ENCODE data around the gene STX10.
"Not testable (repeated sequence)": the region's sequence is repeated elsewhere in the genome, so short reads cannot be mapped to it uniquely, and the experiment has no call there.

Gene STX10, protein sequence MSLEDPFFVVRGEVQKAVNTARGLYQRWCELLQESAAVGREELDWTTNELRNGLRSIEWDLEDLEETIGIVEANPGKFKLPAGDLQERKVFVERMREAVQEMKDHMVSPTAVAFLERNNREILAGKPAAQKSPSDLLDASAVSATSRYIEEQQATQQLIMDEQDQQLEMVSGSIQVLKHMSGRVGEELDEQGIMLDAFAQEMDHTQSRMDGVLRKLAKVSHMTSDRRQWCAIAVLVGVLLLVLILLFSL

DNA sequence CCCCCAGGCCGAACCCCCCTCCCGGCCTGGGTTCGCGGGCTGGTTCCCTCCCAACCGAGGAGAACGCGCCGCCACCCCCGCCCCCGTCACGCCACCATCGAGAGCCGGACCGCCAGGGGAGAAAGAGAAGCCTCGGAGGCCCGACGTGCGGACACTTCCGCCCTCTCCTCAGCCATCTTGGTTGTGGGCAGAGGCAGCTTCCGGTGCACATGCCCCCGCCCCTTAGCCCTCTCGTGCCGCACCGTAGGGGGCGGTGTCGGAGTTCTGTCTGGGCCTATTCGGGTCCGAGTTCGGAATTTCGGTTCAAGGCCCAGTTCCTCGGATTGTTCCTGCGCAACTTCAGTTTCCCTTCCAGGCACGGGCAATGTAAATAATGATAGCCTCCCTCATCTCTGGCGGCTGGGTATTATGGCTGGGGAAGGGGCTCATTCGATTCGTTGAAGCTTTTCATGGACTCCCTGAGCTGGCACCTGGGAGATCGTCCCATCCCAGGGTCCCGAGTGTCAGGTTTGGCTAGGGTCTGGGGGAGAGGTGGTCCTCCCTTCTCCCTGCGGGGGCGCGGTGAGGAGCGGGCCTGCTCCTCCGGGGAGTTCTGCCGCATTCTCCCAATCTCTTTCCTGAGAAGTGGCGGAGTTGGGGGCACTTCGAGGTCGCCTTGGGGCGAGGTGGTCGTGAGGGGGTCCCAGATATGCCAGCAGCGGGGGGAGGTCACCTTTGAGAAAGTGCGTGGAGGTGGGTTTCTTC, at the start of gene STX10, which contains the start of gene IER2:
Gene STX10 (minus strand): TSS at position 189 of the 744 bp plus-strand sequence. CDS start 202 bp downstream, outside the sequence.
Gene IER2 (plus strand): TSS at position 225 of the 744 bp plus-strand sequence. CDS start 2,776 bp downstream, outside the sequence.
- DNase-seq (ENCODE audit: low spot score) = peak; percentile 92
- H3K27ac ChIP-seq = peak within 1 kb of the TSS; percentile 100
- CTCF ChIA-PET = interaction anchor here (0.6 to 0.7 kb wide), 5 partner anchors 33 to 264 kb away, joined by 3 to 7 read pairs (median 4); no protein-coding TSS in a partner anchor
- TF ChIP-seq, protein P1, sequence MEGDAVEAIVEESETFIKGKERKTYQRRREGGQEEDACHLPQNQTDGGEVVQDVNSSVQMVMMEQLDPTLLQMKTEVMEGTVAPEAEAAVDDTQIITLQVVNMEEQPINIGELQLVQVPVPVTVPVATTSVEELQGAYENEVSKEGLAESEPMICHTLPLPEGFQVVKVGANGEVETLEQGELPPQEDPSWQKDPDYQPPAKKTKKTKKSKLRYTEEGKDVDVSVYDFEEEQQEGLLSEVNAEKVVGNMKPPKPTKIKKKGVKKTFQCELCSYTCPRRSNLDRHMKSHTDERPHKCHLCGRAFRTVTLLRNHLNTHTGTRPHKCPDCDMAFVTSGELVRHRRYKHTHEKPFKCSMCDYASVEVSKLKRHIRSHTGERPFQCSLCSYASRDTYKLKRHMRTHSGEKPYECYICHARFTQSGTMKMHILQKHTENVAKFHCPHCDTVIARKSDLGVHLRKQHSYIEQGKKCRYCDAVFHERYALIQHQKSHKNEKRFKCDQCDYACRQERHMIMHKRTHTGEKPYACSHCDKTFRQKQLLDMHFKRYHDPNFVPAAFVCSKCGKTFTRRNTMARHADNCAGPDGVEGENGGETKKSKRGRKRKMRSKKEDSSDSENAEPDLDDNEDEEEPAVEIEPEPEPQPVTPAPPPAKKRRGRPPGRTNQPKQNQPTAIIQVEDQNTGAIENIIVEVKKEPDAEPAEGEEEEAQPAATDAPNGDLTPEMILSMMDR (conservative IDR thresholded peaks at IDR 0.05; ENCODE audit: low read depth) = peak; percentile 66
- POLR2A ChIA-PET (ENCODE audit: low non-redundant PET) = interaction anchor here (1.8 kb wide), 1 partner anchor 32 kb away, joined by 8 read pairs; the partner anchor contains the start of gene NACC1

DNA sequence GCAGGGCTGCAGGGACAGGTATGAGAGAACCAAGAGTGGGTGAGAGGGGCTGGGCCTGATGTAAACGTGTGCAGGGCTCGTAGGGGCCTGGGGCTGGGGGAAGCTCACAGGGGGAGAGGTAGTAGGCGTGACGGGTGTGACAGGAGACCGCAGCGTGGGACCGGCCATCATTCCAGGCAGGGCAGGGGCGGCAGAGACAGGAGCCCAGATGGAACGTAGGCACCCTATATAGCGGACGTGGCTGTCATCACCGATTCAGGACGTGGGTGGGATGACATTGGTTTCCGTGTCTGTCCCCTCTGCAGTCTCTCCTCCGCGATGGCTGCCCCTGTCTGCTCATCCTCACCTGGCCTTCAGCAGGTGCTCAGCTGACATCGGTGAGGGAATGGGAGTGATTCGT, 48.5 kb upstream of the STX10 start:
- ChIA-PET CTCF (no interaction called here), POLR2A (ENCODE audit: low non-redundant PET) (no interaction called here)
- no peak for DNase-seq (ENCODE audit: low spot score)
- no peak overlapping the region for H3K27ac ChIP-seq
- TF ChIP-seq, protein P1 (conservative IDR thresholded peaks at IDR 0.05; ENCODE audit: low read depth) = no peak

DNA sequence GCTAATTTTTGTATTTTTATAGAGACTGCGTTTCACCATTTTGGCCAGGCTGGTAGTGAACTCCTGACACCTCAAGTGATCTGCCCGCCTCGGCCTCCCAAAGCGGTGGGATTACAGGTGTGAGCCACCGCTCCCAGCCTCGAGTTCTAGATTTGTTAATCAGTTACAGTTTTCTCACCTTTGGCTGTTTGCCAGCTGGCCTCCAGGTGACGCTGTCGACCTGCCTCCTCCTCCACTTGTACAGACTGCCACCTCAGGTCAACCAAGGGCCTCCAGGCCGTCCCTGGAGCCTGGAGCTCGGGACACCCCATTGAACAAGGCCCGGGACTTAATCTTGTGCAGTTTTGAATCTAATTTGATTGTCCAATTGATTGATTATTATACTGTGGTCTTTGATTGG, 45.5 kb upstream of the STX10 start:
- DNase-seq (ENCODE audit: low spot score) = no peak
- CTCF ChIA-PET = interaction anchor here (0.8 to 1.8 kb wide), 5 partner anchors 8 to 116 kb away, joined by 3 to 9 read pairs (median 4); no protein-coding TSS in a partner anchor

DNA sequence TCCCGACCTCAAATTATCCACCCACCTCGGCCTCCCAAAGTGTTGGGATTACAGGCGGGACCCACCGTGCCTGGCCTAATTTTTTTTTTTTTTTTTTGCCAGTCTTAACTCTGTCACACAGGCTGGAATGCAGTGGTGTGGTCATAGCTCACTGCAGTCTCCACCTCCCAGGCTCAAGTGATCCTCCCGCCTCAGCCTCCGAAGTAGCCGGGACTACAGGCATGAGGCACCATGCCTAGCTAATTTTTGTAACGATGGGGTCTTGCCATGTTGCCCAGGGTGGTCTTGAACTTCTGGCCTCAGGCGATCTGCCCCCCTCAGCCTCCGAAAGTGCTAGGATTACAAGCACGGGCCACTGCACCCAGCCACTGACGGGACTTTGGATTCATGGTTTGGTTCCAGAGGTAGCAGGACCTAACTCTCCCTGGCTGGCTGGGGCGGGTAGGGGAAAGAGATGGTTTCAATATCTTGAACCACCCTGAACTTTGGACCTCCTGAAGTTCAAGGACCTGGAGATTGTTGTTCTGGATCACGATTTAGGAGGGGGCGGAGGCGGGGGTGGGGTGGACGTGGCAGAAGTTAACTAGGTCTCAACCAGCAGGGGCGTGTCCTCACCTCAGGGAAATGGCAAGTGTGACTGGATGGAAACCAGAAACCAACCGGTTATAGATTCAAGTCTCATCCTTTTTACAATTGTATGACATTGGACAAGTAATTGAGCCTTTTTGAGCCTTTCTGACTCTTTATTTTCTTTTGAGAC, 40.8 kb upstream of the STX10 start:
- peak overlapping the region; percentile 6; the same call in 1 of the 2 replicates for H3K27ac ChIP-seq
- TF ChIP-seq, protein P1 (conservative IDR thresholded peaks at IDR 0.05; ENCODE audit: low read depth) = no peak
- ChIA-PET CTCF (interaction anchor here (0.6 kb wide), 1 partner anchor 71 kb away, joined by 3 read pairs; no protein-coding TSS in a partner anchor), POLR2A (ENCODE audit: low non-redundant PET) (no interaction called here)
- no peak for DNase-seq (ENCODE audit: low spot score)

More for the DNA sequence above, 45.5 kb upstream of the STX10 start:
- POLR2A ChIA-PET (ENCODE audit: low non-redundant PET) = no interaction called here
- H3K27ac ChIP-seq = peak overlapping the region; percentile 16; the same call in 1 of the 2 replicates
- TF ChIP-seq, protein P1 (conservative IDR thresholded peaks at IDR 0.05; ENCODE audit: low read depth) = no peak

DNA sequence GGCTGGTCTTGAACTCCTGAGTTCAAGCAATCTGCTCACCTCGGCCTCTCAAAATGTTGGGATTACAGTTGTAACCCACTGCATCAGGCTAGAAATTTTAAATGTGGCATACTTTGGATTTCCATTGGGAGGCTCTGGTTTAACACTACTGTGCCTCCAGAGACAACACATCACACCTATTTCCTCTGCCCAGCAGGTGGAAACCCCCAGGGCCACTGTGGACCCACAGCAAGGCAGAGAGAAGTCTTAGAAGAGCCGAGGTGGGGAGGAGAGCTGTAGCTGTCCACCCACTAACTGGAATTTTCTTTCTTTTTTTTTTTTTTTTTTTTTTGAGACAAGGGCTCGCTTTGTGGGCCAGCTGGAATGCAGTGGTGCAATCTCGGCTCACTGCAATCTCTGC, 39.4 kb upstream of the STX10 start:
- POLR2A ChIA-PET (ENCODE audit: low non-redundant PET) = no interaction called here
- peak overlapping the region; percentile 9; the same call in 1 of the 2 replicates for H3K27ac ChIP-seq
- TF ChIP-seq, protein P1 (conservative IDR thresholded peaks at IDR 0.05; ENCODE audit: low read depth) = no peak
- CTCF ChIA-PET = interaction anchor here (0.7 kb wide), 2 partner anchors 58 to 119 kb away, joined by 3 to 7 read pairs; no protein-coding TSS in a partner anchor
- no peak for DNase-seq (ENCODE audit: low spot score)

DNA sequence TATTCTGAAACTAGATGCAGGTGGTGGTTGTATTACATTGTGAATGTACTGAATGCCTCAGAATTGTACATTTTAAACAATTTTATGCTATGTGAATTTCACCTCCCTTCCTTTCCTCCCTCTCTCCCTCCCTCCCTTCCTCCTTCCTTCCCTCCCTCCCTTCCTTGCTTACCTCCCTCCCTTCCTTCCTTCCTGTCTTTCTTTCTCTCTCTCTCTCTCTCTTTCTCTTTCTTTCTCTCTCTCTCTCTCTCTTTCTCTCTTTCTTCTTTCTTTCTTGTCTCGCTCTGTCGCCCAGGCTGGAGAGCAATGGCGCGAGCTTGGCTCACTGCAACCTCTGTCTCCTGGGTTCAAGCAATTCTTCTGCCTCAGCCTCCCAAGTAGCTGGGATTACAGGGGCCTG, 37.2 kb upstream of the STX10 start:
- TF ChIP-seq, protein P1 (conservative IDR thresholded peaks at IDR 0.05; ENCODE audit: low read depth) = no peak
- ChIA-PET CTCF (no interaction called here), POLR2A (ENCODE audit: low non-redundant PET) (no interaction called here)
- DNase-seq (ENCODE audit: low spot score) = no peak
- H3K27ac ChIP-seq = peak overlapping the region; percentile 9; the same call in 1 of the 2 replicates

DNA sequence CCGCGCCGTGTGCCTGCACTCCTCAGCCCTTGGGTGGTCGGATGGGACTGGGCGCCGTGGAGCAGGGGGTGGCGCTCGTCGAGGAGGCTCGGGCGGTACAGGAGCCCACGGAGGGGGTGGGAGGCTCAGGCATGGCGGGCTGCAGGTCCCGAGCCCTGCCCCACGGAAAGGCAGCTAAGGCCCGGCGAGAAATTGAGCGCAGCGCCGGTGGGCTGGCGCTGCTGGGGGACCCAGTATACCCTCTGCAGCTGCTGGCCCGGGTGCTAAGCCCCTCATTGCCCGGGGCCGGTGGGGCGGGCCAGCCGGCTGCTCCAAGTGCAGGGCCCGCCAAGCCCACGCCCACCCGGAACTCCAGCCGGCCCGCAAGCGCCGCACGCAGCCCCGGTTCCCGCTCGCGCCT, 36.5 kb upstream of the STX10 start:
- POLR2A ChIA-PET (ENCODE audit: low non-redundant PET) = not testable (repeated sequence)
- CTCF ChIA-PET = interaction anchor here (0.6 kb wide), 1 partner anchor 20 kb away, joined by 3 read pairs; no protein-coding TSS in a partner anchor

DNA sequence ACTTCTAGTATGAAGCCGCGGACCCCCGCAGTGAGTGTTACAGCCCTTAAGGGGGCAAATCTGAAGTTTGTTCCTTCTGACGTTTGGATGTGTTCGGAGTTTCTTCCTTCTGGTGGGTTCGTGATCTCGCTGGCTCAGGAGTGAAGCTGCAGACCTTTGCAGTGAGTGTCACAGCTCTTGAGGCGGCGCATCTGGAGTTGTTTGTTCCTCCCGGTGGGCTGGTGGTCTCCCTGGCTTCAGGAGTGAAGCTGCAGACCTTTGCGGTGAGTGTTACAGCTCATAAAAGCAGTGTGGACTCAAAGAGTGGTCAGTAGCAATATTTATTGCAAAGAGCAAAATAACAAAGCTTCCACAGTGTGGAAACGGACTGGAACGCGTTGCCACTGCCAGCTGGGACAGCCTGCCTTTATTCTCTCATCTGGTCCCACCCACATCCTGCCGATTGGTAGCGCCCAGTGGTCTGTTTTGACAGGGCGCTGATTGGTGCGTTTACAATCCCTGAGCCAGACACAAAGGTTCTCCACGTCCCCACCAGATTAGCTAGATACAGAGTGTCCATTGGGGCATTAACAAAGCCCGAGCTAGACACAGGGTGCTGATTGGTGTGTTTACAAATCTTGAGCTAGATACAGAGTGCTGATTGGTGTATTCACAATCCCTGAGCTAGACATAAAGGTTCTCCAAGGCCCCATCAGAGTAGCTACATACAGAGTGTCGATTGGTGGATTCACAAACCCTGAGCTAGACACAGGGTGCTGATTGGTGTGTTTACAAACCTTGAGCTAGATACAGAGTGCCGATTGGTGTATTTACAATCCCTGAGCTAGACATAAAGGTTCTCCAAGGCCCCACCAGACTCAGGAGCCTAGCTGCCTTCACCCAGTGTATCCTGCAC, 35.8 kb upstream of the STX10 start:
- CTCF ChIA-PET = interaction anchor here (0.6 kb wide), 1 partner anchor 21 kb away, joined by 3 read pairs; no protein-coding TSS in a partner anchor
- DNase-seq (ENCODE audit: low spot score); POLR2A ChIA-PET (ENCODE audit: low non-redundant PET): not testable (repeated sequence)
- 0 out of 2 replicates have a peak overlapping the region, but pooled peaks have one; percentile 14 for H3K27ac ChIP-seq

More for the DNA sequence above, 36.5 kb upstream of the STX10 start:
- not testable (repeated sequence) for H3K27ac ChIP-seq; DNase-seq (ENCODE audit: low spot score)
